Mesenchymal stem cell (in vitro differentiated cells and primary cell): ENCODE results near the gene PCDH1.
A peak's percentile ranks its signal among the peaks of the same experiment; 100 is the strongest.

Source experiments
- DNase-seq: peaks from one replicate; pipeline ENCODE4 v3.0.0-alpha.2; 2013
- H2AFZ ChIP-seq: one replicate; pipeline ENCODE4 v1.6.1; 2013; ENCODE audit warnings: low read depth, mild to moderate bottlenecking, control low read depth, inconsistent platforms, low read length, moderate library complexity
- H2AK5ac ChIP-seq: 2 replicates; pipeline ENCODE4 v1.6.1; 2013; ENCODE audit warnings: low read length, moderate library complexity, mild to moderate bottlenecking, inconsistent platforms; ENCODE audit not compliant: severe bottlenecking
- H2BK120ac ChIP-seq: one replicate; pipeline ENCODE4 v1.6.1; 2013; ENCODE audit warnings: low read depth, mild to moderate bottlenecking, inconsistent platforms, low read length, moderate library complexity
- H2BK12ac ChIP-seq, 2 experiments: one replicate each; pipeline ENCODE4 v1.6.1; 2013; ENCODE audit warnings: inconsistent platforms in 2 of 2, low read length in 2 of 2, mild to moderate bottlenecking in 2 of 2, moderate library complexity in 2 of 2, control low read depth in 1 of 2
- H2BK15ac ChIP-seq: one replicate; pipeline ENCODE4 v1.6.1; 2013; ENCODE audit warnings: mild to moderate bottlenecking, low read depth, inconsistent platforms; ENCODE audit not compliant: poor library complexity, severe bottlenecking
- H2BK5ac ChIP-seq: 2 replicates; pipeline ENCODE4 v1.6.1; 2013; ENCODE audit warnings: low read depth, mild to moderate bottlenecking, low read length, control low read depth, inconsistent platforms; ENCODE audit not compliant: poor library complexity, severe bottlenecking
- H3K14ac ChIP-seq, 2 experiments: one replicate each; pipeline ENCODE4 v1.6.1; 2013; ENCODE audit warnings: inconsistent platforms in 2 of 2, low read length in 2 of 2, control low read depth in 1 of 2, mild to moderate bottlenecking in 1 of 2, moderate library complexity in 1 of 2
- H3K18ac ChIP-seq, 2 experiments: one replicate each; pipeline ENCODE4 v1.6.1; 2013; ENCODE audit warnings: inconsistent platforms in 2 of 2, low read length in 2 of 2, control low read depth in 1 of 2, low read depth in 1 of 2, mild to moderate bottlenecking in 1 of 2
- H3K23ac ChIP-seq, 2 experiments: one replicate each; pipeline ENCODE4 v1.6.1; 2013; ENCODE audit warnings: inconsistent platforms in 2 of 2, low read length in 2 of 2, mild to moderate bottlenecking in 2 of 2, moderate library complexity in 2 of 2, control low read depth in 1 of 2
- H3K27ac ChIP-seq: 2 replicates; pipeline ENCODE4 v1.5.1; 2013; ENCODE audit warnings: mild to moderate bottlenecking, moderate library complexity, low read length, control low read depth, inconsistent platforms; ENCODE audit not compliant: poor library complexity, severe bottlenecking
- H3K27me3 ChIP-seq, 2 experiments: 2 replicates each; pipeline versions ENCODE4 v1.6.1 to v1.7.0; 2013; ENCODE audit warnings: low read length in 2 of 2, mild to moderate bottlenecking in 2 of 2, moderate library complexity in 2 of 2, control low read depth in 1 of 2, inconsistent platforms in 1 of 2; ENCODE audit not compliant: control insufficient read depth in 1 of 2, insufficient read depth in 1 of 2
- H3K36me3 ChIP-seq, 2 experiments: 2 replicates each; pipeline versions ENCODE4 v1.6.1 to v1.7.0; 2013; ENCODE audit warnings: low read length in 2 of 2, control low read depth in 1 of 2, inconsistent platforms in 1 of 2, low read depth in 1 of 2, mild to moderate bottlenecking in 1 of 2; ENCODE audit not compliant: insufficient read depth in 2 of 2, control insufficient read depth in 1 of 2
- H3K4ac ChIP-seq, 2 experiments: one replicate each; pipeline ENCODE4 v1.6.1; 2013; ENCODE audit warnings: inconsistent platforms in 2 of 2, low read length in 2 of 2, mild to moderate bottlenecking in 2 of 2, moderate library complexity in 2 of 2, control low read depth in 1 of 2, low read depth in 1 of 2
- H3K4me1 ChIP-seq: 2 replicates; pipeline ENCODE4 v1.6.1; 2013; ENCODE audit warnings: low read depth, low read length, control low read depth; ENCODE audit not compliant: control insufficient read depth, insufficient read depth
- H3K4me2 ChIP-seq: 2 replicates; pipeline ENCODE4 v1.6.1; 2013; ENCODE audit warnings: low read length, mild to moderate bottlenecking, inconsistent platforms; ENCODE audit not compliant: poor library complexity, severe bottlenecking
- H3K4me3 ChIP-seq, 2 experiments: 2 replicates each; pipeline versions ENCODE4 v1.5.1 to v1.7.0; 2013; ENCODE audit warnings: low read length in 2 of 2, mild to moderate bottlenecking in 2 of 2, control low read depth in 1 of 2, low read depth in 1 of 2; ENCODE audit not compliant: insufficient read depth in 1 of 2
- H3K79me1 ChIP-seq: replicated peaks from 2 replicates; pipeline ENCODE4 v1.6.1; 2013; ENCODE audit warnings: mild to moderate bottlenecking, control low read depth, low read length, inconsistent platforms; ENCODE audit not compliant: poor library complexity, severe bottlenecking
- H3K9ac ChIP-seq: 2 replicates; pipeline ENCODE4 v1.7.0; 2013; ENCODE audit warnings: mild to moderate bottlenecking, low read length, moderate library complexity
- H3K9me3 ChIP-seq: 2 replicates; pipeline ENCODE4 v1.7.0; 2013; ENCODE audit warnings: mild to moderate bottlenecking, low read length; ENCODE audit not compliant: control insufficient read depth
- H4K8ac ChIP-seq: one replicate; pipeline ENCODE4 v1.6.1; 2013; ENCODE audit warnings: inconsistent platforms, mild to moderate bottlenecking, low read length, moderate library complexity
- H4K91ac ChIP-seq: one replicate; pipeline ENCODE4 v1.6.1; 2013; ENCODE audit warnings: mild to moderate bottlenecking, low read length, inconsistent platforms
- WGBS: methylation state at CpG from one replicate; pipeline ENCODE4 v1.1.7; 2013; ENCODE audit warnings: mixed read lengths; 5-methylcytosine and 5-hydroxymethylcytosine counted together

The PCDH1 gene

DNA sequence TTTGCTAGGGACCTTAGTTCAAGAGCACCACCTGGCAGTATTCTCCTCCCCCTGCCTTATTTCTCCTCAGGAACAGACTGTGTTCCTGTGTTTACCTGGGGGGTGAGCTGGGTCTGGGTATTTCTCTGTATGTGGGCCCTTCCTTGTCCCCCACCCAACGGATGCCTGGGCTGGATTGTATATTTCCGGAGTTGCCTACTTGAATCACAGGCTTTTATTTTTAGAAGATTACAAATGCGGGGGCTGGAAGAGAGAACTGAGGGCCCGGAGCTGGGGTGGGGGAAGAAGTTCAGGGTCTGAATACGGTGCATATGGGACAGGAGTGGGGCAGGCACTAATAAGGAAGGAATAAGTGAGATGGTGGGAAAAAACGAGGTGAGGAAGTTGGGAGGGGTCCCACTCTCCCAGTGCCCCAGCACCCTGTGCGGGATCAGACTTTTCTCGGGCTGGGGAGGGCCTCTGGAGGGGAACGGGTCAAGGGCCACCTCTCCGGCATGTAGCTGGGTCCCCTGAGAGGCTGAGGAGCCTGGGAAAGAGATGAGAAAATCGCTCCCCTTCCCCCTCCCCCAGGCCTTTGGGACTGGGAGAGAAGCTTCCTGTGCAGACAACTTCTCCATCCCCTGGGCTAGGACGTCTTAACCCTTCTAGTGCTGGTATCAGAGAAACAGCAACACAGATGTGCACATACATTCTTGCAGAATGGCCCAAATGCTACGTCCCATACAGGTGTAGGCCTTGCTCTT lies 42.1 kb downstream of the PCDH1 start:
- WGBS = 21% methylated on average over 11 of the region's 13 CpGs
- Histone ChIP-seq H2AK5ac (no peak overlapping the region), H3K23ac (no peak overlapping the region), H4K91ac (peak overlapping the region; percentile 46), H4K8ac (peak overlapping the region; percentile 86), H3K27me3 (peaks cover 12 to 74% of the 10 kb centered on the region in 2 experiments), H3K4me1 (no peaks in the 10 kb centered on the region), H3K4me2 (no peak overlapping the region), H3K27ac (no peak overlapping the region), H2BK5ac (no peak overlapping the region), H3K18ac (peak overlapping the region in 1 of 2 experiments; percentile 74), H3K14ac (peak overlapping the region in 1 of 2 experiments; percentile 38), H2AFZ (no peak overlapping the region), H3K9ac (no peak overlapping the region), H2BK12ac (peak overlapping the region; percentile 80), H3K36me3 (peaks cover 0 to 4% of the 10 kb centered on the region in 2 experiments), H3K4me3 (peak overlapping the region in 1 of 2 experiments; percentile 23), H3K9me3 (peaks cover 6% of the 10 kb centered on the region), H3K4ac (no peak overlapping the region), H2BK120ac (no peak overlapping the region), H2BK15ac (no peak overlapping the region), H3K79me1 (no peaks in the 10 kb centered on the region)
- DNase-seq = peak; percentile 56

DNA sequence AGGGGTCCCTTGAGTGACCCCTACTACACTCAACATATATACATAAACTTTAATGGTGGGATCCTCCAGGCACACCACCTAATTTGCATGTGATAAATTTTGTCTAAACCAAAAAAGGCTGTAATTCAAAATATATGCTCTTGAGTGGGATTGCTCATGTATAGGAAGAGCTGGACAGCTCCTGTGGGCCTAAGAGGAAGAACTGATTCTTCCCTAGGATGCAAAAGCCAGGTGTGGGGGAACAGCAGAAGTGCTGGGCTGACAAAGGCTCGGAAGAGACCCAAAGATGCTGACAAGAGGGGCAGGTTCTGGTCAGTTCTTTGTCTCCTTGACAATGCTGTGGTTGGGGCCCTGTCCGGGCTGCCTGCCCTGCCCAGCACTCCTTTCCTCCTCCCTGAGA lies 43.9 kb downstream of the PCDH1 start:
- Histone ChIP-seq H2AK5ac (no peak overlapping the region), H3K18ac (no peak overlapping the region), H3K9ac (no peak overlapping the region), H2BK12ac (peak overlapping the region in 1 of 2 experiments; percentile 87), H3K79me1 (no peaks in the 10 kb centered on the region), H2BK15ac (no peak overlapping the region), H2BK5ac (no peak overlapping the region), H3K23ac (no peak overlapping the region), H3K4me2 (no peak overlapping the region), H3K4ac (no peak overlapping the region), H3K27me3 (peaks cover 16 to 70% of the 10 kb centered on the region in 2 experiments), H3K36me3 (peaks cover 0 to 4% of the 10 kb centered on the region in 2 experiments), H3K4me1 (no peaks in the 10 kb centered on the region), H3K14ac (no peak overlapping the region), H3K27ac (no peak overlapping the region), H4K91ac (peak overlapping the region; percentile 29), H4K8ac (no peak overlapping the region), H2BK120ac (no peak overlapping the region), H3K4me3 (no peak overlapping the region), H3K9me3 (peaks cover 6% of the 10 kb centered on the region), H2AFZ (no peak overlapping the region)
- DNase-seq = peak; percentile 23
- WGBS = no CpG with 5 or more reads among the region's 2 CpGs

DNA sequence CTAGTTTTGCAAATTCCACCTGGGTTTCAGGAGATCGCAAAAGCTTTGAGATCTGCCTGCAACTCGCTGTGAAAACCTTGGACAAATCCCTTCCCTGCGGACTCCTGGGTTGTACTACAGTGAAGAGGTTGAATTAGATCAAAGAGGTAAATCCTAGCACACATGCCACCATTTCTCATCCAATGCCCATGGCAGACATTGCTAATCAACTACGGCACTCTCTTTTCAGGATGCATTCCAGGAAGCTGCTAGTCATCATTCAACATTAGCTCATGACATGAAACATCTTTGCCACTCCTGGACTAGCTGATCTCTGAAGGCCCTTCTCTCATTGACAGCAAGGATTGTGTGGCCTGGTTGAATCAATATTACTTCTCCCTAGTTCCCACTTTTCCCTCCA lies 46.1 kb downstream of the PCDH1 start:
- Histone ChIP-seq H3K9ac (no peak overlapping the region), H3K4me3 (no peak overlapping the region), H3K27ac (no peak overlapping the region), H4K91ac (no peak overlapping the region), H4K8ac (no peak overlapping the region), H3K4me1 (no peaks in the 10 kb centered on the region), H3K79me1 (no peaks in the 10 kb centered on the region), H3K9me3 (peaks cover 6% of the 10 kb centered on the region), H2AFZ (peak overlapping the region; percentile 19), H3K27me3 (peaks cover 31 to 68% of the 10 kb centered on the region in 2 experiments), H2AK5ac (no peak overlapping the region), H3K23ac (no peak overlapping the region), H2BK120ac (no peak overlapping the region), H3K18ac (no peak overlapping the region), H3K36me3 (no peaks in the 10 kb centered on the region), H2BK15ac (no peak overlapping the region), H2BK12ac (no peak overlapping the region), H3K14ac (no peak overlapping the region), H3K4me2 (no peak overlapping the region), H2BK5ac (no peak overlapping the region), H3K4ac (no peak overlapping the region)
- DNase-seq = no peak
- 89% methylated on average over 4 of the region's 4 CpGs for WGBS

DNA sequence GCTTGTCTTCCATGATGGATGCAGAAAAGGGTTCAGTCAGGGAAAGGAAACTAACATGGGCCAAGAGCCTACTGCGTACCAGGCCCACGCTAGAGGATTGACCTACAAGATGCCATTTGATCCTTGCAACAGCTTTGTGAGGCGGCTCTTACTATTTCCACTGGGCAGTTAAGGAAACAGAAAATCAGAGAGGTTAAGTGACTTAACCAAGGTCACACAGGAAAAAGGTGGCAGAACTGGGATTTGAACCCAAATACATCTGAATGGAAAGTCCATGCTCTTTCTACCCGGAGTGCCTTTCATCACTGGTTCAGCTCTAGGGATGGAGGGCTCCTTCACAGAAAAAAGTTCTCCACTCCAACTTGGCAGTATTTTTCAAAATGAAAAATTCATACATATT lies 50.0 kb downstream of the PCDH1 start:
- no peak overlapping the region for H3K14ac ChIP-seq
- peaks cover 6% of the 10 kb centered on the region for H3K9me3 ChIP-seq
- H3K27ac ChIP-seq = no peak overlapping the region
- H3K9ac ChIP-seq = no peak overlapping the region
- H3K18ac ChIP-seq = no peak overlapping the region
- no peak overlapping the region for H2BK12ac ChIP-seq
- no peak overlapping the region for H2BK120ac ChIP-seq
- DNase-seq = no peak
- no peak overlapping the region for H4K91ac ChIP-seq
- H2AFZ ChIP-seq = no peak overlapping the region
- WGBS = 70% methylated on average over 4 of the region's 4 CpGs
- no peak overlapping the region for H4K8ac ChIP-seq
- H3K36me3 ChIP-seq = no peaks in the 10 kb centered on the region
- peaks cover 64 to 81% of the 10 kb centered on the region in 2 experiments for H3K27me3 ChIP-seq
- no peaks in the 10 kb centered on the region for H3K4me1 ChIP-seq
- H3K4ac ChIP-seq = no peak overlapping the region
- no peak overlapping the region for H2BK15ac ChIP-seq
- H2AK5ac ChIP-seq = no peak overlapping the region
- no peak overlapping the region for H2BK5ac ChIP-seq
- no peak overlapping the region for H3K4me2 ChIP-seq
- H3K4me3 ChIP-seq = no peak overlapping the region
- no peaks in the 10 kb centered on the region for H3K79me1 ChIP-seq
- no peak overlapping the region for H3K23ac ChIP-seq
